Cardiac septum (tissue), 1 donor: Measurements from ENCODE around the gene HCST. TPM values are rescaled to one million over a fixed set of nuclear protein-coding genes. Genes with fewer than 3 reads are reported as not detected.
"Not testable (repeated sequence)": the region's sequence is repeated elsewhere in the genome, so short reads cannot be mapped to it uniquely, and the experiment has no call there.

ENCODE experiments used
- DNase-seq: peaks from one replicate; pipeline ENCODE4 v3.0.0-alpha.2; 2020; ENCODE audit warnings: low spot score
- intact Hi-C: fragments of 100-400 bp; cut with DNase I; formaldehyde crosslinking; loops from one replicate; pipeline ENCODE4 v1.14.0; 2022
- long read RNA-seq: library from polyadenylated mRNA; unstranded; transcript quantifications from one replicate; pipeline ENCODE4 v2.0.0, GENCODE V29; 2021
- total RNA-seq: library from RNA; stranded (reverse); fragmentation: NEBNext Ultra II Directional; extraction: Animal tissue kit (Norgen Biotek cat#: 25700); gene quantifications from one replicate; pipeline ENCODE4 v1.2.1, GENCODE V29; 2021
- donor health status: DM: no; HTN: no; CAD: no.

The HCST gene
- 5.4 TPM for total RNA-seq
- long read RNA-seq = 0 reads

DNA sequence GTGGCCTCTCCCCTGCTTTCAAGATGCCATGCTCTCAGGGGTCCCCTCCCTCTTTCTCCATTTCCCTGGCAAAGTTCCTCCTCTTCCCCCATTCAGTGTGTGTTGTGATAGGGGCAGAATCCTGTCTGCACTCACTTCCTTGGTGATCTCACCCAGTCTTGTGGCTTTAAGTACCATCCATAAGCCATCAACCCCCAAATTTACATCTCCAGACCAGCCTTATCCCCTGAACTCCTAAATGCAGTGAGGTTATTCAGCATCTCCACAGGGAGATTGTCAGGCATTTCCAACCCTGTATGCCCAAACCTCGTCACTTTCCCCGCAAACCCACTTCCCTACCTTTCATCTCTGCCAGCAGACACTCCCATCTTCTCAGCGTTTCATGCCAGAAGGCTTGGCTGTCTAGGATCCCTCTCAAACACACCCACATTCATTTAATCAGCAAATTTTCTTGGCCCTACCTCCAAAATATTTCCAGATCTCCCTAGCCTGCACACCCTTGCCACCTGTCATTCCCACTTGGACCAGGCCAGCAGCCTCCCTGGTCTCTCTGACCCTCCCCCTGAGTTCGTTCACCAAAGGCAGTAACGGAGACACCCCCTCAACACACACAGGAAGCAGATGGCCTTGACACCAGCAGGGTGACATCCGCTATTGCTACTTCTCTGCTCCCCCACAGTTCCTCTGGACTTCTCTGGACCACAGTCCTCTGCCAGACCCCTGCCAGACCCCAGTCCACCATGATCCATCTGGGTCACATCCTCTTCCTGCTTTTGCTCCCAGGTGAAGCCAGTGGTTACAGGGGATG lies at the start of gene HCST:
Gene HCST, plus strand, starts transcription at position 676 of the 808 bp plus-strand sequence. Its CDS starts 65 bp downstream, at position 741.
- no peak for DNase-seq
- intact Hi-C loops = no loop called here

GRCh38 chr19:35853038-35853756 lies 49.1 kb upstream of the HCST start:
- no peak for DNase-seq
- intact Hi-C loops = no loop called here

DNA sequence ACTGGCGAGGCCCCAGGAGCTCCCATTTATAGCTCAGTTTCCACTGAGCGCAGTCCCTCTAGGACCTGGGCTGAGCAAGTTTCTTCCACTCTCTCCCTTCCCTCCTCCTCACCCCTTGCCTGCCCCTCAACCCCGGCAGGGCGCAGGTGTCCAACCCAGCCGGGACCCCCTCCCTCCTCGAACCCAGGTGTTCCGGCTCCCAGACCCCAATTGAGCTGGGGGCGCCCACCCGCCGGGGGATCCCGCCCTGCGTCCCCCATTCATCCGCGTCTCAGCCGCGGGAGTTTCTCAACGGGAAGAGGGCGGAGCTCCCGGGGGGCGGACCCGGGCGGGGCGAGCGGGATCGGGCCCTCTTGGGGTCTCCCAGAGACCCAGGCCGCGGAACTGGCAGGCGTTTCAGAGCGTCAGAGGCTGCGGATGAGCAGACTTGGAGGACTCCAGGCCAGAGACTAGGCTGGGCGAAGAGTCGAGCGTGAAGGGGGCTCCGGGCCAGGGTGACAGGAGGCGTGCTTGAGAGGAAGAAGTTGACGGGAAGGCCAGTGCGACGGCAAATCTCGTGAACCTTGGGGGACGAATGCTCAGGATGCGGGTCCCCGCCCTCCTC lies 45.7 kb upstream of the HCST start, which contains the start of gene KIRREL2:
Gene KIRREL2, plus strand, starts transcription at position 366 of the 604 bp plus-strand sequence. Its CDS starts 209 bp downstream, at position 575.
- intact Hi-C loops = no loop called here
- DNase-seq = no peak

DNA sequence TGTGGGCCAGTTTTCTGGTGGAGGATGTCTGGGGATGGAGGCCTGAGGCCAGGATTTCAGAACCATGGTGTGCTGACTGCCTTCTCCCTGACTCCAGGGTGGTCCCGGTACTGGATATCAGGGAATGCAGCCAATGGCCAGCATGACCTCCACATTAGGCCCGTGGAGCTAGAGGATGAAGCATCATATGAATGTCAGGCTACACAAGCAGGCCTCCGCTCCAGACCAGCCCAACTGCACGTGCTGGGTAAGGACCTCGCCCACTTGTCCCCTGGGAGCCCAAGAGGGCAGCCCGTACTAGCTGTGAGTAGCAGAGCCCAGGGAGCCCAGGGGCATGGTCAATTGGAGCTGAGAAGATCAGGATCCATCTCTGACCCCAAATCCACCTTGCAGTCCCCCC lies 44.0 kb upstream of the HCST start:
- DNase-seq = no peak
- intact Hi-C loops = no loop called here

- intact Hi-C loops = no loop called here
These were observed 42.9 kb upstream of the HCST start for GRCh38 chr19:35859414-35859813.

GRCh38 chr19:35860436-35860817 lies 41.9 kb upstream of the HCST start:
- intact Hi-C loops = loop anchor here (10.0 kb wide), 1 partner anchor 86 kb away; the partner anchor contains the start of gene ARHGAP33
- no peak for DNase-seq

More at GRCh38 chr19:35859414-35859813, 42.9 kb upstream of the HCST start:
- no peak for DNase-seq

GRCh38 chr19:35860818-35861639 lies 41.3 kb upstream of the HCST start:
- DNase-seq = no peak
- intact Hi-C loops = loop anchor here (10.0 kb wide), 1 partner anchor 86 kb away; the partner anchor contains the start of gene ARHGAP33

- DNase-seq = no peak
- intact Hi-C loops = loop anchor here (10.0 kb wide), 1 partner anchor 87 kb away; the partner anchor contains the start of gene ARHGAP33
These were observed 40.6 kb upstream of the HCST start for GRCh38 chr19:35861640-35862160.

GRCh38 chr19:35862528-35862927 lies 39.8 kb upstream of the HCST start:
- intact Hi-C loops = loop anchor here (10.0 kb wide), 1 partner anchor 88 kb away; the partner anchor contains the start of gene ARHGAP33
- no peak for DNase-seq

GRCh38 chr19:35863018-35863417 lies 39.3 kb upstream of the HCST start:
- DNase-seq = no peak
- intact Hi-C loops = loop anchor here (10.0 kb wide), 1 partner anchor 88 kb away; the partner anchor contains the start of gene ARHGAP33

- intact Hi-C loops = loop anchor here (10.0 kb wide), 1 partner anchor 93 kb away; the partner anchor contains the start of gene ARHGAP33
- peak; percentile 86 for DNase-seq
These were observed 34.0 kb upstream of the HCST start, which contains the start of gene APLP1 for GRCh38 chr19:35868172-35868822. Gene APLP1, plus strand, starts transcription at chr19:35868574. Its CDS starts 63 bp downstream, at chr19:35868637.

DNA sequence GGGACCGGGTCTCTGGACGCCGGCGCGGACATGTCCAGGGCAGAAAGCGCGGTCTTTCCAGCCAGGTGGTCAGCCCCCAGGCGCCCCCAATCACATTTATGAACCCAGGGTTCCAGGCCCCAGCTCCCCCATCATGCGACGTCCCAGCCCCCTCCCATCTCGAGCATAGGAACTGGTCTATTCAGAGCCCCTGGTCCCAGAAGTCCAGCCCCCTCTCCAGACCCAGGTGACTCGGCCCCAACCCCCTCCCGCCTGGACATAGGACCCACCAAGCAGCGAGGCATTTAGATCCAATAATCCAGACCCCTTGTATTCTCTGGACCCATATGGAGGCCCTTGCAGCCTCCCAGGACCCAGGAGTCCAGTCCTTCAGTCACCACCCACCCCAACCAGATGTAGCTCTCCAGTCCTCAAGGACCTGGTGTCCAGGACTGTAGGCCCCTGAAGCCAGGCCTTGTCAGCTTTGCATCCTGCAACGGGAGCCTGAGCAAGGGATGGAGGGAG lies 33.5 kb upstream of the HCST start:
- no peak for DNase-seq
- intact Hi-C loops = loop anchor here (10.0 kb wide), 1 partner anchor 94 kb away; the partner anchor contains the start of gene ARHGAP33

DNA sequence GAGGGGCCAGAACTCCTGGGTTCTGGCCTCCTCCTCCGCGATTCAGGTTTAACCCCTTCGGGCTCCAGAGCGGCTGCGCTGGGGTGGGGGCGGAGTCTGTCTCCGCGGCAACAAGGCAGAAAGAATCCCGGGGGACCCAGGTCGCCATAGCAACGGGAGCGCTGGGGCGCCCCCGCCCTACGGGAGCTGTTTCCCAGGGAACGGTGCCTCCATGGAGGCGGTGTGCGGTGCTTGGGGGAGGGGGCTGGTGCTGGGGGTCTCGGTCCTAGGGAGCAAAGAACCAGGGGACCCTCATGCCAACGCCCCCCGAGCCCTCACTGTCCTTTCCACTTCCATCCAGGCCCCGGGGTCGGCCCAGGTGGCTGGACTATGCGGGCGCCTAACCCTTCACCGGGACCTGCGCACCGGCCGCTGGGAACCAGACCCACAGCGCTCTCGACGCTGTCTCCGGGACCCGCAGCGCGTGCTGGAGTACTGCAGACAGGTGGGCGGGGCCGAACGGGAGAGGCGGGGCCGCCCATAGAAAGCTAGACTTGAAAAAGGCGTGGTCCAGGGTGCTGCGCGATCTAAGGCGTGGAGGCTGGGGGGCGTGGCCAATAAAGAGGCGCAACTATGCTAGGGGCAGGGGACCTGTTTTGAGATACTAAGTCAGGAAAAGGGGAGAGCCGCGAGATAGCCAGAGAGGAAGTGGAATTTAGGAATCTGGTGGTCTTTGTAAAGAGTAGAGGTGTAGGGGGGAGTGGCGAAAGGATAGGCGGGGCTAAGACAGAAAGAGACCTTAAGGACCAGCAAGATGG lies 32.8 kb upstream of the HCST start:
- intact Hi-C loops = loop anchor here (10.0 kb wide), 1 partner anchor 95 kb away; the partner anchor contains the start of gene ARHGAP33
- DNase-seq = no peak

GRCh38 chr19:35870124-35870736 lies 32.1 kb upstream of the HCST start:
- DNase-seq, intact Hi-C loops: not testable (repeated sequence)

DNA sequence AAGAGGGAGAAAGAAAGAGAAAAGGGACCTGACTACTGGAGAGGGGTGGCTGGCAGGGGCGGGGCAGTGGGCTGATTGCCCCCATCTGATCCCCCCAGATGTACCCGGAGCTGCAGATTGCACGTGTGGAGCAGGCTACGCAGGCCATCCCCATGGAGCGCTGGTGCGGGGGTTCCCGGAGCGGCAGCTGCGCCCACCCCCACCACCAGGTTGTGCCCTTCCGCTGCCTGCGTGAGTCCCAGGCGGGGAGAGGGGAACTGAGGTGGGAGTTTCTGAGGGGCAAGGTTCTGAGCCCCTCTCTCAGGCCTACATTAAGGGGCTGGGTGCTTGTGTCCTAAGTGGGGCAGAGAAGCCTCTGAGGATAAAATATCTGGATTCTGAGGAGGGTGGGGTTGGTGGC lies 31.5 kb upstream of the HCST start:
- no peak for DNase-seq
- intact Hi-C loops = no loop called here

- DNase-seq = no peak
- intact Hi-C loops = no loop called here
These were observed 30.7 kb upstream of the HCST start for GRCh38 chr19:35871611-35872010.

- intact Hi-C loops = no loop called here
- no peak for DNase-seq
These were observed 30.1 kb upstream of the HCST start for GRCh38 chr19:35872180-35872579.
